MM.1S (cell line): ENCODE measurements around the gene KRTAP19-1.

Experiments used
- EZH2 ChIP-seq: fragments of 300-600 bp; sonication (generic); optimal IDR thresholded peaks from 2 replicates; pipeline ENCODE3; 2017; ENCODE audit warnings: low read depth, mild to moderate bottlenecking, antibody characterized with exemption, low read length, mixed read lengths
- EZH2phosphoT487 ChIP-seq: fragments of 300-600 bp; sonication (generic); IDR thresholded peaks from 2 replicates; pipeline ENCODE4 v1.6.1; 2018; ENCODE audit warnings: antibody characterized with exemption, low read length
- TF ChIP-seq, protein P1 (sequence below): fragments of 300-600 bp; sonication (generic); IDR thresholded peaks from 2 replicates; pipeline ENCODE4 v1.5.1; 2016; ENCODE audit warnings: antibody characterized with exemption, low read length, mixed read lengths

- TF ChIP-seq, protein P1, sequence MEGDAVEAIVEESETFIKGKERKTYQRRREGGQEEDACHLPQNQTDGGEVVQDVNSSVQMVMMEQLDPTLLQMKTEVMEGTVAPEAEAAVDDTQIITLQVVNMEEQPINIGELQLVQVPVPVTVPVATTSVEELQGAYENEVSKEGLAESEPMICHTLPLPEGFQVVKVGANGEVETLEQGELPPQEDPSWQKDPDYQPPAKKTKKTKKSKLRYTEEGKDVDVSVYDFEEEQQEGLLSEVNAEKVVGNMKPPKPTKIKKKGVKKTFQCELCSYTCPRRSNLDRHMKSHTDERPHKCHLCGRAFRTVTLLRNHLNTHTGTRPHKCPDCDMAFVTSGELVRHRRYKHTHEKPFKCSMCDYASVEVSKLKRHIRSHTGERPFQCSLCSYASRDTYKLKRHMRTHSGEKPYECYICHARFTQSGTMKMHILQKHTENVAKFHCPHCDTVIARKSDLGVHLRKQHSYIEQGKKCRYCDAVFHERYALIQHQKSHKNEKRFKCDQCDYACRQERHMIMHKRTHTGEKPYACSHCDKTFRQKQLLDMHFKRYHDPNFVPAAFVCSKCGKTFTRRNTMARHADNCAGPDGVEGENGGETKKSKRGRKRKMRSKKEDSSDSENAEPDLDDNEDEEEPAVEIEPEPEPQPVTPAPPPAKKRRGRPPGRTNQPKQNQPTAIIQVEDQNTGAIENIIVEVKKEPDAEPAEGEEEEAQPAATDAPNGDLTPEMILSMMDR: no peak
- no peak for TF ChIP-seq EZH2
- TF ChIP-seq EZH2phosphoT487: no peak
Measured at GRCh38 chr21:30437010-30437565, 43.1 kb downstream of the KRTAP19-1 start.
